Nephron progenitor cell (in vitro differentiated cells): ENCODE data around the gene TMEM74B.

ENCODE experiments used
- DNase-seq: peaks from one replicate; pipeline ENCODE4 v3.0.0; 2021
- H3K27ac Mint-ChIP-seq: 2 replicates; pipeline ENCODE4 v1.8.0; 2021; ENCODE audit warnings: mild to moderate bottlenecking, moderate library complexity, mixed read lengths
- H3K27me3 Mint-ChIP-seq: 2 replicates; pipeline ENCODE4 v1.8.0; 2021; ENCODE audit warnings: mild to moderate bottlenecking, low read depth, mixed read lengths; ENCODE audit not compliant: poor library complexity
- H3K36me3 Mint-ChIP-seq: 2 replicates; pipeline ENCODE4 v1.8.0; 2021; ENCODE audit warnings: low read depth, mixed read lengths
- H3K4me1 Mint-ChIP-seq: 2 replicates; pipeline ENCODE4 v1.8.0; 2021; ENCODE audit warnings: mixed read lengths
- H3K4me3 Mint-ChIP-seq: 2 replicates; pipeline ENCODE4 v1.8.0; 2021; ENCODE audit warnings: mild to moderate bottlenecking, moderate library complexity, mixed read lengths
- H3K9me3 Mint-ChIP-seq: 2 replicates; pipeline ENCODE4 v1.8.0; 2021; ENCODE audit warnings: mild to moderate bottlenecking, moderate library complexity, mixed read lengths
- CTCF ChIP-seq: fragments of 200-600 bp; sonication (generic); IDR thresholded peaks from 2 replicates; pipeline ENCODE4 v1.5.0; 2021; ENCODE audit warnings: antibody characterized with exemption

The TMEM74B gene

GRCh38 chr20:1199212-1199873, 14.6 kb upstream of the TMEM74B start:
- Mint-ChIP-seq H3K27me3 (peaks cover 6% of the 10 kb centered on the region), H3K4me3 (no peak overlapping the region), H3K36me3 (no peaks in the 10 kb centered on the region), H3K4me1 (no peaks in the 10 kb centered on the region), H3K9me3 (no peaks in the 10 kb centered on the region), H3K27ac (no peak overlapping the region)
- no peak for TF ChIP-seq CTCF
- no peak for DNase-seq

GRCh38 chr20:1198751-1199150, 14.0 kb upstream of the TMEM74B start:
- H3K27me3 Mint-ChIP-seq = peaks cover 6% of the 10 kb centered on the region
- no peak overlapping the region for H3K27ac Mint-ChIP-seq
- no peak for DNase-seq
- no peaks in the 10 kb centered on the region for H3K9me3 Mint-ChIP-seq
- H3K4me1 Mint-ChIP-seq = no peaks in the 10 kb centered on the region
- H3K4me3 Mint-ChIP-seq = no peak overlapping the region
- TF ChIP-seq CTCF = no peak
- H3K36me3 Mint-ChIP-seq = no peaks in the 10 kb centered on the region

GRCh38 chr20:1197801-1198200, 13.0 kb upstream of the TMEM74B start:
- Mint-ChIP-seq H3K9me3 (no peaks in the 10 kb centered on the region), H3K27me3 (peaks cover 6% of the 10 kb centered on the region), H3K36me3 (no peaks in the 10 kb centered on the region), H3K27ac (no peak overlapping the region), H3K4me3 (no peak overlapping the region), H3K4me1 (no peaks in the 10 kb centered on the region)
- DNase-seq = no peak
- no peak for TF ChIP-seq CTCF

- no peak for DNase-seq
- Mint-ChIP-seq H3K36me3 (no peaks in the 10 kb centered on the region), H3K27me3 (peaks cover 9% of the 10 kb centered on the region), H3K4me1 (no peaks in the 10 kb centered on the region), H3K9me3 (no peaks in the 10 kb centered on the region), H3K4me3 (no peak overlapping the region), H3K27ac (no peak overlapping the region)
- no peak for TF ChIP-seq CTCF
These were observed 11.9 kb upstream of the TMEM74B start for GRCh38 chr20:1196634-1197033.

- Mint-ChIP-seq H3K27ac (no peak overlapping the region), H3K9me3 (no peaks in the 10 kb centered on the region), H3K27me3 (peaks cover 16% of the 10 kb centered on the region), H3K36me3 (no peaks in the 10 kb centered on the region), H3K4me1 (no peaks in the 10 kb centered on the region), H3K4me3 (no peak overlapping the region)
- TF ChIP-seq CTCF = no peak
- no peak for DNase-seq
These were observed 10.4 kb upstream of the TMEM74B start for GRCh38 chr20:1195226-1195625.

- Mint-ChIP-seq H3K4me3 (no peak overlapping the region), H3K27ac (no peak overlapping the region), H3K9me3 (no peaks in the 10 kb centered on the region), H3K4me1 (peaks cover 9% of the 10 kb centered on the region), H3K27me3 (peaks cover 23% of the 10 kb centered on the region), H3K36me3 (no peaks in the 10 kb centered on the region)
- no peak for DNase-seq
- no peak for TF ChIP-seq CTCF
These were observed 6.5 kb upstream of the TMEM74B start for GRCh38 chr20:1191299-1191698.
